Measurements from ENCODE around the gene GFPT2.

- no peak for TF ChIP-seq ZBTB26 (tag by site-specific recombination; optimal IDR thresholded peaks at IDR 0.05)
- TF ChIP-seq SP2 (tag by site-specific recombination; IDR thresholded peaks at IDR 0.05), result no peak
- TF ChIP-seq ZNF626 (tag by site-specific recombination; IDR thresholded peaks at IDR 0.05), result no peak
- no peak for TF ChIP-seq ZNF18 (tag by site-specific recombination; IDR thresholded peaks at IDR 0.05)
- TF ChIP-seq CTCF (tag by site-specific recombination; IDR thresholded peaks at IDR 0.05), result no peak
Observed at GRCh38 chr5:180281706-180282105, 71.4 kb downstream of the GFPT2 start.

Data from HEK293 (cell line).